HG03571 (cell line): ENCODE results near the gene ARHGAP30.

ENCODE experiments used
- ATAC-seq: cut with Tn5 transposase; IDR thresholded peaks from one replicate; pipeline ENCODE4 v1.9.1; 2021; ENCODE audit not compliant: unreplicated experiment

ARHGAP30 gene

GRCh38 chr1:161091796-161092507 lies 22.3 kb upstream of the ARHGAP30 start:
- ATAC-seq, result no peak

GRCh38 chr1:161091093-161091492 lies 21.4 kb upstream of the ARHGAP30 start:
- ATAC-seq, result no peak

GRCh38 chr1:161090617-161091016 lies 20.9 kb upstream of the ARHGAP30 start:
- no peak for ATAC-seq

GRCh38 chr1:161089938-161090337 lies 20.2 kb upstream of the ARHGAP30 start:
- no peak for ATAC-seq

GRCh38 chr1:161089251-161089924 lies 19.7 kb upstream of the ARHGAP30 start, which contains the start of gene NECTIN4:
Gene NECTIN4 (minus strand): TSS chr1:161089558. CDS start chr1:161089296, 262 bp downstream.
- no peak for ATAC-seq

GRCh38 chr1:161088587-161089110 lies 19.0 kb upstream of the ARHGAP30 start:
- no peak for ATAC-seq

GRCh38 chr1:161086457-161086856 lies 16.8 kb upstream of the ARHGAP30 start:
- ATAC-seq, result no peak

- no peak for ATAC-seq
Observed at GRCh38 chr1:161085165-161085564, 15.5 kb upstream of the ARHGAP30 start.

- ATAC-seq, result no peak
Observed at GRCh38 chr1:161084597-161084988, 14.9 kb upstream of the ARHGAP30 start.

- no peak for ATAC-seq
Observed at GRCh38 chr1:161083748-161084596, 14.3 kb upstream of the ARHGAP30 start.

GRCh38 chr1:161082996-161083747 lies 13.5 kb upstream of the ARHGAP30 start:
- no peak for ATAC-seq

GRCh38 chr1:161082483-161082882 lies 12.8 kb upstream of the ARHGAP30 start:
- ATAC-seq, result no peak

- no peak for ATAC-seq
Observed at GRCh38 chr1:161081519-161081918, 11.8 kb upstream of the ARHGAP30 start.

- ATAC-seq, result no peak
Observed at GRCh38 chr1:161080441-161081405, 11.0 kb upstream of the ARHGAP30 start.

- ATAC-seq, result no peak
Observed at GRCh38 chr1:161079436-161080110, 9.9 kb upstream of the ARHGAP30 start.

- no peak for ATAC-seq
Observed at GRCh38 chr1:161077426-161077825, 7.7 kb upstream of the ARHGAP30 start.

GRCh38 chr1:161076410-161076809 lies 6.7 kb upstream of the ARHGAP30 start:
- ATAC-seq, result no peak

GRCh38 chr1:161074676-161075368 lies 5.1 kb upstream of the ARHGAP30 start:
- no peak for ATAC-seq
